Measurements from ENCODE around the gene PSAPL1. TPM values are rescaled to one million over a fixed set of nuclear protein-coding genes. Genes with fewer than 3 reads are reported as not detected.

PSAPL1 gene, protein sequence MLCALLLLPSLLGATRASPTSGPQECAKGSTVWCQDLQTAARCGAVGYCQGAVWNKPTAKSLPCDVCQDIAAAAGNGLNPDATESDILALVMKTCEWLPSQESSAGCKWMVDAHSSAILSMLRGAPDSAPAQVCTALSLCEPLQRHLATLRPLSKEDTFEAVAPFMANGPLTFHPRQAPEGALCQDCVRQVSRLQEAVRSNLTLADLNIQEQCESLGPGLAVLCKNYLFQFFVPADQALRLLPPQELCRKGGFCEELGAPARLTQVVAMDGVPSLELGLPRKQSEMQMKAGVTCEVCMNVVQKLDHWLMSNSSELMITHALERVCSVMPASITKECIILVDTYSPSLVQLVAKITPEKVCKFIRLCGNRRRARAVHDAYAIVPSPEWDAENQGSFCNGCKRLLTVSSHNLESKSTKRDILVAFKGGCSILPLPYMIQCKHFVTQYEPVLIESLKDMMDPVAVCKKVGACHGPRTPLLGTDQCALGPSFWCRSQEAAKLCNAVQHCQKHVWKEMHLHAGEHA
- total RNA-seq, result not detected

DNA sequence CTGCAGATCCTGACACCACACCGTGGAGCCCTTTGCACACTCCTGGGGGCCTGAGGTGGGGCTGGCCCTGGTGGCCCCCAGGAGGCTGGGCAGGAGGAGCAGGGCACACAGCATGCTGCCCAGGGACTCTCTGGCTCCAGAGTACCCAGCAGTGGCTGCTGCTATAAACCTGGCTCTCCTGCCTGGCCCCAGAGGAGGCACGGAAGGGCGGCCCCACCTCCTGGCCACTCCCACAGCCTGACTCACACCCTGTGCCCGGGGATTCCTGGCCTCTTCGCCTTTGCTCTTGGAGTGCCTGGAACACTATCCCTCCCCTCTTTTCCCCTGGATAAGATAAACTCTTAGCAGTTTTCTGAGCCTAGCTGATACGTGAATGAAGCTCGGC is at the start of gene PSAPL1:
TSS of gene PSAPL1 (minus strand) at position 165 of the 385 bp plus-strand sequence. CDS start at position 114, 51 bp downstream.
- DNase-seq (no peak), ATAC-seq (no peak)
- Mint-ChIP-seq H3K27me3 (ENCODE audit: low read depth) (peaks cover 4% of the 10 kb centered on the region), H3K4me1 (ENCODE audit: low read depth) (peaks cover 2% of the 10 kb centered on the region), H3K9me3 (no peaks in the 10 kb centered on the region), H3K36me3 (ENCODE audit: insufficient read depth) (no peaks in the 10 kb centered on the region), H3K4me3 (no peak within 1 kb of the TSS)

- DNase-seq (no peak), ATAC-seq (no peak)
- Mint-ChIP-seq H3K4me3 (no peak overlapping the region), H3K4me1 (ENCODE audit: low read depth) (no peaks in the 10 kb centered on the region), H3K36me3 (ENCODE audit: insufficient read depth) (no peaks in the 10 kb centered on the region), H3K27me3 (ENCODE audit: low read depth) (peaks cover 3% of the 10 kb centered on the region), H3K9me3 (no peaks in the 10 kb centered on the region)
Observed at GRCh38 chr4:7481227-7481626, 46.5 kb upstream of the PSAPL1 start.

- peaks cover 3% of the 10 kb centered on the region for H3K27me3 Mint-ChIP-seq (ENCODE audit: low read depth)
- no peaks in the 10 kb centered on the region for H3K4me1 Mint-ChIP-seq (ENCODE audit: low read depth)
- H3K9me3 Mint-ChIP-seq, result no peaks in the 10 kb centered on the region
- H3K36me3 Mint-ChIP-seq (ENCODE audit: insufficient read depth), result no peaks in the 10 kb centered on the region
- H3K4me3 Mint-ChIP-seq, result no peak overlapping the region
- DNase-seq (no peak), ATAC-seq (no peak)
Observed at GRCh38 chr4:7480423-7480822, 45.7 kb upstream of the PSAPL1 start.

- no peak for DNase-seq
- Mint-ChIP-seq H3K4me3 (no peak overlapping the region), H3K9me3 (no peaks in the 10 kb centered on the region), H3K27me3 (ENCODE audit: low read depth) (no peaks in the 10 kb centered on the region), H3K4me1 (ENCODE audit: low read depth) (no peaks in the 10 kb centered on the region), H3K36me3 (ENCODE audit: insufficient read depth) (no peaks in the 10 kb centered on the region)
- ATAC-seq, result no peak
Observed at GRCh38 chr4:7478665-7479064, 43.9 kb upstream of the PSAPL1 start.

- Mint-ChIP-seq H3K9me3 (no peaks in the 10 kb centered on the region), H3K4me1 (ENCODE audit: low read depth) (no peaks in the 10 kb centered on the region), H3K4me3 (no peak overlapping the region), H3K27me3 (ENCODE audit: low read depth) (no peaks in the 10 kb centered on the region), H3K36me3 (ENCODE audit: insufficient read depth) (no peaks in the 10 kb centered on the region)
- ATAC-seq, result no peak
- DNase-seq, result no peak
Observed at GRCh38 chr4:7477695-7478094, 43.0 kb upstream of the PSAPL1 start.

GRCh38 chr4:7476820-7477219 is 42.1 kb upstream of the PSAPL1 start:
- Mint-ChIP-seq H3K4me3 (no peak overlapping the region), H3K27me3 (ENCODE audit: low read depth) (peaks cover 5% of the 10 kb centered on the region), H3K4me1 (ENCODE audit: low read depth) (no peaks in the 10 kb centered on the region), H3K36me3 (ENCODE audit: insufficient read depth) (no peaks in the 10 kb centered on the region), H3K9me3 (no peaks in the 10 kb centered on the region)
- DNase-seq (no peak), ATAC-seq (no peak)

DNA sequence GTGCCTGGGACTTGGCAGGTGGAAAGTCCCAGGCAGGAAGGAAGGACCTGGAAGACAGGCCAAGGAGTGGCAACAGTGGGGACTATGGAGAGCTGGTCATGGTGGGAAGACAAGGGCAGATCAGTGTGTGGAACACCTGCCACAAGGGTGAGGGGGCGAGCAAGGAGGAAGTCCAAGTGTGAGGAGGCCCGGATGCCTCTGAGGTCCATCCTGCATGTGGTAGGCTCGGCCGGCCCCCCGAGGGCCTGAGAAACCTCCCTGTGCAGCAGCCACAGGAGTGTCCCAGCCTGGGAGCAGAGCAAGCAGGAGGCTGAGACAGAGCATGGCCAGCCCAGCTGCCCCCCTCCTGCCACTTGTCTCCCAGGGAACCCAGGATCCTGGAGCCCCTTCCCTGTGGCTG is 40.5 kb upstream of the PSAPL1 start:
- Mint-ChIP-seq H3K36me3 (ENCODE audit: insufficient read depth) (no peaks in the 10 kb centered on the region), H3K9me3 (no peaks in the 10 kb centered on the region), H3K4me1 (ENCODE audit: low read depth) (no peaks in the 10 kb centered on the region), H3K27me3 (ENCODE audit: low read depth) (peaks cover 7% of the 10 kb centered on the region), H3K4me3 (no peak overlapping the region)
- DNase-seq, result no peak
- no peak for ATAC-seq

- no peak overlapping the region for H3K4me3 Mint-ChIP-seq
- no peak for DNase-seq
- no peaks in the 10 kb centered on the region for H3K36me3 Mint-ChIP-seq (ENCODE audit: insufficient read depth)
- H3K9me3 Mint-ChIP-seq, result no peaks in the 10 kb centered on the region
- H3K4me1 Mint-ChIP-seq (ENCODE audit: low read depth), result no peaks in the 10 kb centered on the region
- ATAC-seq, result no peak
- H3K27me3 Mint-ChIP-seq (ENCODE audit: low read depth), result peaks cover 7% of the 10 kb centered on the region
Observed at GRCh38 chr4:7474320-7474719, 39.6 kb upstream of the PSAPL1 start.

DNA sequence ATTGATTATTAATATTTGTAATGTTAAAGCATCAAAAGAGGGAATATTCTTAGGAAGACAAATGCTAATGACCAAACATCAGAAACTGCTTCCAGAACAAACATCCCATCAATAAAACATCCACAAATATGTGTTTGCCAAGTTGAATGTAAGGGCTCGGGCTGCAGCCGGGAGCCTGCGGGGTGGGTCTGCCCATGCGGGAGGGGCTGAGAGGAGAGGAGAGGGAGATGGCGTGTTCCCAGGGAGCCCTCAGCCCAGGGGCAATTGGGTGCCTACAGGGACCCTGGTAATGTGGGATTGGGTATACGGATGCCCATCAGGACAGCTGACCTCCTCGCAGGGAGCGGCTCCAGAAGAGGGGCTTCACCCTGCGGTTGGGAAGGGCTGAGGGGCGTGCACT is 38.4 kb upstream of the PSAPL1 start:
- peaks cover 7% of the 10 kb centered on the region for H3K27me3 Mint-ChIP-seq (ENCODE audit: low read depth)
- no peak overlapping the region for H3K4me3 Mint-ChIP-seq

GRCh38 chr4:7472442-7473013 is 37.8 kb upstream of the PSAPL1 start:
- Mint-ChIP-seq H3K36me3 (ENCODE audit: insufficient read depth) (no peaks in the 10 kb centered on the region), H3K4me1 (ENCODE audit: low read depth) (no peaks in the 10 kb centered on the region), H3K27me3 (ENCODE audit: low read depth) (peaks cover 7% of the 10 kb centered on the region), H3K4me3 (no peak overlapping the region), H3K9me3 (no peaks in the 10 kb centered on the region)
- ATAC-seq (no peak), DNase-seq (no peak)

More for the DNA sequence above, 38.4 kb upstream of the PSAPL1 start:
- ATAC-seq, result no peak
- Mint-ChIP-seq H3K36me3 (ENCODE audit: insufficient read depth) (no peaks in the 10 kb centered on the region), H3K9me3 (no peaks in the 10 kb centered on the region), H3K4me1 (ENCODE audit: low read depth) (no peaks in the 10 kb centered on the region)
- DNase-seq, result no peak

DNA sequence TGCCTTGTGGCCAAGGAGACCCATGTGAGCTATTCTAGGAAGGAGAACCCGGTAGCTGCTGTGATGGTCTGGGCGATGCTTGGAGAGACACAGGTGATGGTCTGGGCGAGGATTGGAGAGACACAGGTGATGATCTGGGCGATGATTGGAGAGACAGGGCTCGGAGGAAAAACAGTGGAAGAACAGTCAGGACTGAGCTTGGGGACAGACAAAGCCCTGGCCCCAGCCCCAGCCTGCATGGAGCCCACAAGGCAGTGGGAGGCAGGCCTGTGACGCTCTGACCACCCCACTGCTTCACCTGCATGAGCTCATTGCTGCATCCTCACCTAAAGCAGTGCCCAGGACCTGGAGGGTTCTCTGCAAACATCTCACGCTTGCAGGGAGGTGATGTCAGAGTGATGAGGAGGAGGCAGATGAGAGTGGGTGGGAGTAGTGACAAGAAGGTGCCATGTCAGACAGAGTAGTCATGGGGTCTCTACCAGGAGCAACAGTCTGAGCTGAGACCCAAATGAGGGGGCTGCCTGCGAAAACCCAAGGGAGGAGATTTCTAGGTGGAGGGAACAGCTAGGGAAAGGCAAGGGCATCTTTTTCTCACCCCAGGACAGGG is 35.9 kb upstream of the PSAPL1 start:
- no peak overlapping the region for H3K4me3 Mint-ChIP-seq
- H3K27me3 Mint-ChIP-seq (ENCODE audit: low read depth), result peaks cover 7% of the 10 kb centered on the region
- H3K36me3 Mint-ChIP-seq (ENCODE audit: insufficient read depth), result no peaks in the 10 kb centered on the region
- no peak for ATAC-seq
- DNase-seq, result no peak
- H3K4me1 Mint-ChIP-seq (ENCODE audit: low read depth), result no peaks in the 10 kb centered on the region
- H3K9me3 Mint-ChIP-seq, result no peaks in the 10 kb centered on the region

DNA sequence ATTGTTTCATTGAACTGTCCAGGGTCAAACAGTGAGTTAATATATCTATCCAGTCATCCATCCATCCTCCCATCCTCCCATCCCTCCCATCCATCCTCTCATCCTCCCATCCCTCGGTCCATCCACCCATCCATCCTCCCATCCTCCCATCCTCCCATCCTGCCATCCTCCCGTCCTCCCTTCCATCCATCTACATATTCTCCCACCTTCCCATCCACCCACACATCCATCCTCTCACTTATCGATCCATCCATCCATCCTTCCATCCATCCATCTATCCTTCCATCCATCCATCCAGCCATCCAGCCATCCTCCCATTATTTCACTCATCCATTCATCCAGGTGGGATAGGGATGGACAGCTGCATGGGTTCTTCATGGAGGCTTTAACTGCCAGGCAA is 35.4 kb upstream of the PSAPL1 start:
- no peaks in the 10 kb centered on the region for H3K9me3 Mint-ChIP-seq
- H3K4me3 Mint-ChIP-seq, result no peak overlapping the region
- no peak for ATAC-seq
- no peaks in the 10 kb centered on the region for H3K36me3 Mint-ChIP-seq (ENCODE audit: insufficient read depth)
- DNase-seq, result no peak
- H3K4me1 Mint-ChIP-seq (ENCODE audit: low read depth), result no peaks in the 10 kb centered on the region
- H3K27me3 Mint-ChIP-seq (ENCODE audit: low read depth), result peaks cover 7% of the 10 kb centered on the region

DNA sequence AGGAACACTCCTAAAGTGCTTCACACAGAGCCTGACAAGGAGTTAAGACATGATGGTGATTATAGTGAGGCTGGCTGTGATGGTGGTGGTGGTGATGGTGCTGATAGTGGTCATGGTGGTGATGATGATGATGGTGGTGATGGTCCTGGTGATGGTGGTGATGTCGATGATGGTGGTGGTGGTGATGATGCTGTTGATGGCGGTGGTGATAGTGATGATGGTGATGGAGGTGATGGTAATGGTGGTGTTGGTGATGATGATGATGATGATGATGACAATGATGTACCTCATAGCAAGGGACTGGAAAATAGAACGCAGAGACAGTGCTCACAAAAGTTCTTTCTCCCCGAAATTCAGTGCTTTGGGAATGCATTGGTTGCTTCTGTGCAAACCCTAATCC is 34.3 kb upstream of the PSAPL1 start:
- H3K9me3 Mint-ChIP-seq, result no peaks in the 10 kb centered on the region
- H3K36me3 Mint-ChIP-seq (ENCODE audit: insufficient read depth), result no peaks in the 10 kb centered on the region
- H3K4me3 Mint-ChIP-seq, result no peak overlapping the region
- H3K4me1 Mint-ChIP-seq (ENCODE audit: low read depth), result no peaks in the 10 kb centered on the region
- peaks cover 7% of the 10 kb centered on the region for H3K27me3 Mint-ChIP-seq (ENCODE audit: low read depth)
- ATAC-seq (no peak), DNase-seq (no peak)

- Mint-ChIP-seq H3K4me1 (ENCODE audit: low read depth) (no peaks in the 10 kb centered on the region), H3K27me3 (ENCODE audit: low read depth) (peaks cover 7% of the 10 kb centered on the region), H3K36me3 (ENCODE audit: insufficient read depth) (no peaks in the 10 kb centered on the region), H3K4me3 (no peak overlapping the region), H3K9me3 (no peaks in the 10 kb centered on the region)
- no peak for ATAC-seq
- DNase-seq, result no peak
Observed at GRCh38 chr4:7467471-7467870, 32.7 kb upstream of the PSAPL1 start.

DNA sequence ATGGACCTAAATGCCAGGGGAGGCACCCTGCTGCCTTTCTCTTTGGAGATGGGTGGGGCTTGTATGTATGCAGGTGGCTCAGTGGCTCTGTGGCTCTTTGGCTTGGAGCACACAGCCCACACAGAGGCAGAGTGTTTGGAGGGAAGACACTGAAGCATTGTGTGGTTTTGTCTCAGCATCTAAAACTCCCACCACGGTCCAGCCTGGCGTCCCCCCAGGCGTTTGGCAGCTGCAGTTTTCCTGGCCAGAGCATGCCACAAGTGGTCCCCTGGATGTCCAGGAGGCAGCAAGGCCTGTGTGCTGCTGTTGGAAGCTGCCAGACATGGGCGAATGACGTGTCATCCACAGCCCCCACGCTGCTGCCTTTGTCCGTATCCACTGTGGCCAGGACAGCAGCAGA is 32.2 kb upstream of the PSAPL1 start:
- Mint-ChIP-seq H3K36me3 (ENCODE audit: insufficient read depth) (no peaks in the 10 kb centered on the region), H3K4me1 (ENCODE audit: low read depth) (no peaks in the 10 kb centered on the region), H3K27me3 (ENCODE audit: low read depth) (peaks cover 3% of the 10 kb centered on the region), H3K4me3 (no peak overlapping the region), H3K9me3 (no peaks in the 10 kb centered on the region)
- DNase-seq (no peak), ATAC-seq (no peak)
